Heart left ventricle (tissue), 13 donors: Measurements from ENCODE around the gene HTRA3.

ENCODE experiments used
- CTCF ChIP-seq, 12 donors: fragments of 200-600 bp; sonication (generic) in 4 of 12; IDR thresholded peaks; one replicate each; pipeline versions ENCODE4 v1.5.0 to v1.8.0; 2018 to 2022; ENCODE audit warnings: antibody characterized with exemption in 12 of 12, mild to moderate bottlenecking in 5 of 12
- POLR2A ChIP-seq, 2 donors: fragments of 450-650 bp; IDR thresholded peaks; one replicate each; pipeline ENCODE4 v1.6.1; 2017; ENCODE audit warnings: antibody characterized with exemption in 2 of 2, mild to moderate bottlenecking in 2 of 2, moderate library complexity in 2 of 2
- donor health status: ischemic (EF 13 %, LVEDD 7.1; RV severe dilation, severe dysfunction).
- donor health status: DM: no; HTN: yes; CAD: no.
- donor health status: DM: no; HTN: no; CAD: no.
- donor health status: ischemic (EF 25% LVEDD 6.9; RV normal size, moderate dysfunction).
- donor health status: ischemic (EF 25% LVEDD 5.7; RV mildly dilated, moderate dysfunction).
- donor health status: ischemic (EF 35%, LVEDD 5.7; RV mildly dilated, moderate dysfunction).
- donor health status: nonischemic (EF 11% LVEDD 7.7; RV severe dilation, severe dysfunction).
- donor health status: DM: yes; HTN: yes; CAD: no.
- donor health status: PGD.
- donor health status: ischemic (EF 29% LVEDD 5.4; RV normal size, mild dysfunction).
- donor health status: nonischemic (EF 23%, LVEDD 6.1; RV moderate dilation, normal function).

GRCh38 chr4:8233672-8234484, 35.7 kb upstream of the HTRA3 start:
- TF ChIP-seq CTCF (IDR thresholded peaks at IDR 0.05) (no peak), POLR2A (IDR thresholded peaks at IDR 0.05) (no peak)
